MM.1S (cell line): Measurements from ENCODE around the gene TNF.

ENCODE experiments used
- CTCF ChIP-seq: fragments of 300-600 bp; sonication (generic); IDR thresholded peaks from 2 replicates; pipeline ENCODE4 v1.5.1; 2016; ENCODE audit warnings: antibody characterized with exemption, low read length, mixed read lengths
- EZH2 ChIP-seq: fragments of 300-600 bp; sonication (generic); optimal IDR thresholded peaks from 2 replicates; pipeline ENCODE3; 2017; ENCODE audit warnings: low read depth, mild to moderate bottlenecking, antibody characterized with exemption, low read length, mixed read lengths
- EZH2phosphoT487 ChIP-seq: fragments of 300-600 bp; sonication (generic); IDR thresholded peaks from 2 replicates; pipeline ENCODE4 v1.6.1; 2018; ENCODE audit warnings: antibody characterized with exemption, low read length

GRCh38 chr6:31577579-31577966 is 2.2 kb downstream of the TNF start:
- no peak for TF ChIP-seq CTCF
- no peak for TF ChIP-seq EZH2
- TF ChIP-seq EZH2phosphoT487 = no peak
